Measurements from ENCODE around the gene FAM53A.

Gene FAM53A

DNA sequence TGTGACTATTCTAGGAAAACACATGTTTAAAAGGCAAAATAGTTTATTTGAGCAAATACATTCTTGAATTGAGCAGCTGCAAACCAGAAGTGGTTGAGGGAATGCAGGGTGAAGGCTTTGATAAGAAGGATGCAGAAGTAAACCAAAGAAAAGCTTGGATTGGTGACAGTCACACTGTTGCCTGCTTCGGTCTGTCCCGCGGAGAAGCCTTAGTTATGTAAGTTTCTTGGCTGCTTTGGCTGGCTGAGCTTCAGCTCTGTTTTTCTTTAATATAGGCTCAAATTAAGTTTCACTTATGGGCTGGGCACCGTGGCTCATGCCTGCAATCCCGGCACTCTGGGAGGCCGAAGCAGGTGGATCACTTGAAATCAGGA, 67.6 kb downstream of the FAM53A start:
- DNase-seq (ENCODE audit: low read depth): no peak
- TF ChIP-seq, protein P1, sequence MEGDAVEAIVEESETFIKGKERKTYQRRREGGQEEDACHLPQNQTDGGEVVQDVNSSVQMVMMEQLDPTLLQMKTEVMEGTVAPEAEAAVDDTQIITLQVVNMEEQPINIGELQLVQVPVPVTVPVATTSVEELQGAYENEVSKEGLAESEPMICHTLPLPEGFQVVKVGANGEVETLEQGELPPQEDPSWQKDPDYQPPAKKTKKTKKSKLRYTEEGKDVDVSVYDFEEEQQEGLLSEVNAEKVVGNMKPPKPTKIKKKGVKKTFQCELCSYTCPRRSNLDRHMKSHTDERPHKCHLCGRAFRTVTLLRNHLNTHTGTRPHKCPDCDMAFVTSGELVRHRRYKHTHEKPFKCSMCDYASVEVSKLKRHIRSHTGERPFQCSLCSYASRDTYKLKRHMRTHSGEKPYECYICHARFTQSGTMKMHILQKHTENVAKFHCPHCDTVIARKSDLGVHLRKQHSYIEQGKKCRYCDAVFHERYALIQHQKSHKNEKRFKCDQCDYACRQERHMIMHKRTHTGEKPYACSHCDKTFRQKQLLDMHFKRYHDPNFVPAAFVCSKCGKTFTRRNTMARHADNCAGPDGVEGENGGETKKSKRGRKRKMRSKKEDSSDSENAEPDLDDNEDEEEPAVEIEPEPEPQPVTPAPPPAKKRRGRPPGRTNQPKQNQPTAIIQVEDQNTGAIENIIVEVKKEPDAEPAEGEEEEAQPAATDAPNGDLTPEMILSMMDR (IDR thresholded peaks at IDR 0.05; ENCODE audit: insufficient read depth, low read depth, low read length, missing control alignments): no peak
- no peak overlapping the region for H3K4me3 ChIP-seq (ENCODE audit: low read depth, low read length)

DNA sequence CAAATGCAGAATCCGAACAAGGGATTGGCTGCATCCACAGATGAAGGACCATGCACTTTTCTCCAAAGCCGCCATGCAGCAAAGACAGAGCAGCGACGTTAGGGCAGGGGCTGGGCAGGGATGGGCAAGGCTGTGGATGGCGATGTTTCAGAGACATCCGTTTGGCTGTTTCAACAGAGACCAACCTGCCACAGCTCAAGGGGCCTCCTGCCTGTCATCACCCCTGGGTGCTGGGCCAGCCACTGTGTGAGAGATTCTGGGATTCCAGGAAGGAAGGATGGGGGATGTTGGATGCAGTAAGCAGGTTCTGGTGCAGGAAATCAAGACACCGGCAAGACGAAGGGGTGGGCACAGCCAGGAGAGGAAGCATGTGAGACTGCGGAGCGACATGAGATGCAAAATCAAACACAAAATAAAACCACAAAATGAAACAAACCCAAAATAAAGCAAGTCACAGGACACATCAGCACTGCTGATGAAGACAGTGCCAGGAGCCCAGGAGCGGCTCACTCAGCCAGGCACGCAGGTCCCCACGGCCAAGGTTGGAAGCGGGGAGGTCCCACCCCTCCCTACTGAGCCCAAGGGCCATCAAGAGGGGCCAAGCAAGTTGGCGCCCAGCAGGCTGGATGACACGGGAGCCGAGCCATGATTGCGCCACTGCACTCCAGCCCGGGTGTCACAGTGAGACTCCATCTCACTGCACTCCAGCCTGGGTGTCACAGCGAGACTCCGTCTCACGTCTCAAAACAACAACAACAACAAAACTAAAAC, 68.1 kb downstream of the FAM53A start:
- TF ChIP-seq, protein P1 (IDR thresholded peaks at IDR 0.05; ENCODE audit: insufficient read depth, low read depth, low read length, missing control alignments): no peak
- no peak for DNase-seq (ENCODE audit: low read depth)
- H3K4me3 ChIP-seq (ENCODE audit: low read depth, low read length): no peak overlapping the region

DNA sequence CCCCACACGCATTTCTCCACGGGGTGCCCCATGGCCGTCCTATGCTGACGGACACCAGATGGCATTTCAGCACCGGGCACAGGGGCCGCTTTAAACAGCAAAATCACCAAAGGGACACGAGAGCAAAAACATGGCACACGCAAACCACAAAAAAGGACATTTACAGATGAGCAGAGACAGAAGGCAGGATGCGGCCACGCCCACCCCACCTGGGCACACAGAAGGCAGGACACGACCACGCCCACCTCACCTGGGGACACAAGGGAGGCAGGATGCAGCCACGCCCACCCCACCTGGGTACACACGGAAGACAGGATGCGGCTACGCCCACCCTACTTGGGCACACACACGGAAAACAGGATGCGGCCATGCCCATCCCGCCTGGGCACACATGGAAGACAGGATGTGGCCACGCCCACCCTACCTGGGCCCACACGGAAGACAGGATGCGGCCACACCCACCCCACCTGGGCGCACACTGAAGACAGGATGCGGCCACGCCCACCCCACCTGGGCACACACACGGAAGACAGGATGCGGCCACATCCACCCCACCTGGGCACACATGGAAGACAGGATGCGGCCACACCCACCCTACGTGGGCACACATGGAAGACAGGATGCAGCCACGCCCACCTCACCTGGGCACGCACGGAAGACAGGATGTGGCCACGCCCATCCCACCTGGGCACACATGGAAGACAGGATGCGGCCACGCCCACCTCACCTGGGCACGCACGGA, 69.1 kb downstream of the FAM53A start:
- no peak for DNase-seq (ENCODE audit: low read depth)
- TF ChIP-seq, protein P1 (IDR thresholded peaks at IDR 0.05; ENCODE audit: insufficient read depth, low read depth, low read length, missing control alignments): no peak
- H3K4me3 ChIP-seq (ENCODE audit: low read depth, low read length): no peak overlapping the region

DNA sequence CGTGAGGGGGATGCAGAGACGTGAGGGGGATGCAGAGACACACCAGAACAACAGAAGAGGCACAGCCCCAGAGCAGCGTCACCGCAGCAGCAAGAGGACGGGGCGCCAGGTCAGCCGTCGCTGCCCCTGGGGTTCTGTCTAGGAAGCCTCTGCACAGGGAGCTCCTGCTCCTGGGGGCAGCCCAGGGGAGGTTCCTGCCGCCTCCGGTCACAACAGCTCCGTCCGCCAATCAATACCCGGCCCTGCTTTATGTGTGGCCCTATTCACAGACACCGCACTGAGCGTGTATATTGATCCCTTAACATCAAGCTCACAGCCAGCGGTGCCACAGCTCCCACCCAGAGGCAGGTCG, 69.6 kb downstream of the FAM53A start:
- no peak overlapping the region for H3K4me3 ChIP-seq (ENCODE audit: low read depth, low read length)
- no peak for DNase-seq (ENCODE audit: low read depth)
- TF ChIP-seq, protein P1 (IDR thresholded peaks at IDR 0.05; ENCODE audit: insufficient read depth, low read depth, low read length, missing control alignments): no peak

DNA sequence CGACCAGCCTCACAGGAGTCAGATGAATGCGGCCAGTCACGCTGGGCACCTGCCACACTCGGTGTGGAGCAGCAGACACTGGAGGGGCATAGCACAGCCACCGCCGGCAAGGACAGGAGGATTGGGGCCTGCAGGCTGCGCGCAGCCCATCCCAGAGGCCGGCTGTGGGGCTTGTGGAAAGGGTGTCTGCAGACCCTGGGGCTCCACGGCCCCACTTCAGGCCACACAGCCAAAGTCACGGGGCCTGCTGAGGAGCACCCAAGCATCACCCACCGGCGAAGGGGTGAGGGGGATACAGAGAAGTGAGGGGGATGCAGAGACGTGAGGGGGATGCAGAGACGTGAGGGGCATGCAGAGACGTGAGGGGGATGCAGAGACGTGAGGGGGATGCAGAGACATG, 70.1 kb downstream of the FAM53A start:
- no peak overlapping the region for H3K4me3 ChIP-seq (ENCODE audit: low read depth, low read length)
- TF ChIP-seq, protein P1 (IDR thresholded peaks at IDR 0.05; ENCODE audit: insufficient read depth, low read depth, low read length, missing control alignments): no peak
- no peak for DNase-seq (ENCODE audit: low read depth)

DNA sequence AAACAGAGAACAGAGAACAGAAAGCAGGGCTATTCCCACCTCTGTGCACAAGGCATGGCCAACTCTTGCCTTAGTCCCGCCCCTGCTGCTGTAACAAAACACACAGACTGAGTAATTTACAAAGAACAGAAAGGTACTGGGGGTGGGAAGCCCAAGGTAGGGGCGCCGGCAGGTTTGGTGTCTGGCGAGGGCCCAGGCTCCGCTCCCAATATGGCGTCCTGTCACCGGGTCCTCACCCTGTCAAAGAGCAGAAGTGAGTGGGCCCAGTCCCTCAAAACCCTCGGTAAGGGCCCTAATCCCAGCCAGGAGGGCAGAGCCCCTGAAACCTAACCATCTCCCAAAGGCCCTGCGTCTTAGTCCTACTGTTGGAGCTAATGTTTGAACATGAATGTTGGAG, 71.0 kb downstream of the FAM53A start:
- no peak overlapping the region for H3K4me3 ChIP-seq (ENCODE audit: low read depth, low read length)
- TF ChIP-seq, protein P1 (IDR thresholded peaks at IDR 0.05; ENCODE audit: insufficient read depth, low read depth, low read length, missing control alignments): no peak
- no peak for DNase-seq (ENCODE audit: low read depth)
